Measurements from ENCODE around the gene ETV2. TPM values are rescaled to one million over a fixed set of nuclear protein-coding genes. Genes with fewer than 3 reads are reported as not detected.
A peak's percentile ranks its signal among the peaks of the same experiment; 100 is the strongest.
"Not testable (repeated sequence)": the region's sequence is repeated elsewhere in the genome, so short reads cannot be mapped to it uniquely, and the experiment has no call there.

ETV2 gene
- total RNA-seq, 1 donor from 2014 or later, result 1.3 TPM

DNA sequence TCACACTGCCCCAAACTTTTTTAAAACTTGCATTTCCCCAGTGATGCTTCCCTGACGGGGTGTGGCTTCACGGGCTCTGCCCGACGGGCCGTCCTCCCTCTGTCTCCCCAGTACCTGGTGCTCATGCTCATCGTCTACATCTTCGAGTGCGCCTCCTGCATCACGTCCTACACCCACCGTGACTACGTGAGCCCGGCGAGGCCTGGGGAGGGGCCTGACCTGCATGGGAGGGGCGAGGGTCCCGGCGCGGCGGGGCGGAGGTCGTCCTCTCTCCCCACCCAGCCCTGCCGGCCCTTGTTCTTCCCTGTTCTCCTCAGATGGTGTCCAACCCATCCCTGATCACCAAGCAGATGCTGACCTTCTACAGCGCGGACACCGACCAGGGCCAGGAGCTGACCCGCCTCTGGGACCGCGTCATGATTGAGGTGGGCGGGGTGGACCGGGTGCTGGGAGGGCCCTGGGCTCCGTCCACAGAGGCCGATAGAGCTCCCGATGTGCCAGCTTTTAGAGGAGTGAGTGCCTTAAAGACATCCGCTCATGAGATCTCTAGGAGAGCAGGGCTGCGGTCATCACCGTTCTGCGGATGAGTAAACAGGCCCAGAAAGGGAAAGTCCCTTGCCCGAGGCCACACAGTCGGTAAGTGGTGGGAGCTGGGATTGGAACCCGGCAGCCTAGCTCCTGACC lies 31.7 kb downstream of the ETV2 start:
- no peak for DNase-seq (ENCODE audit: extremely low spot score, unreplicated experiment)
- Mint-ChIP-seq H3K27me3 (ENCODE audit: unreplicated experiment) (peaks cover 18% of the 10 kb centered on the region), H3K36me3 (ENCODE audit: unreplicated experiment) (no peaks in the 10 kb centered on the region), H3K27ac (ENCODE audit: unreplicated experiment) (peak overlapping the region; percentile 39), H3K4me3 (ENCODE audit: unreplicated experiment) (peak overlapping the region; percentile 73), H3K9me3 (ENCODE audit: unreplicated experiment) (no peaks in the 10 kb centered on the region), H3K4me1 (ENCODE audit: unreplicated experiment) (peaks cover 8% of the 10 kb centered on the region)
- TF ChIP-seq, protein P1, sequence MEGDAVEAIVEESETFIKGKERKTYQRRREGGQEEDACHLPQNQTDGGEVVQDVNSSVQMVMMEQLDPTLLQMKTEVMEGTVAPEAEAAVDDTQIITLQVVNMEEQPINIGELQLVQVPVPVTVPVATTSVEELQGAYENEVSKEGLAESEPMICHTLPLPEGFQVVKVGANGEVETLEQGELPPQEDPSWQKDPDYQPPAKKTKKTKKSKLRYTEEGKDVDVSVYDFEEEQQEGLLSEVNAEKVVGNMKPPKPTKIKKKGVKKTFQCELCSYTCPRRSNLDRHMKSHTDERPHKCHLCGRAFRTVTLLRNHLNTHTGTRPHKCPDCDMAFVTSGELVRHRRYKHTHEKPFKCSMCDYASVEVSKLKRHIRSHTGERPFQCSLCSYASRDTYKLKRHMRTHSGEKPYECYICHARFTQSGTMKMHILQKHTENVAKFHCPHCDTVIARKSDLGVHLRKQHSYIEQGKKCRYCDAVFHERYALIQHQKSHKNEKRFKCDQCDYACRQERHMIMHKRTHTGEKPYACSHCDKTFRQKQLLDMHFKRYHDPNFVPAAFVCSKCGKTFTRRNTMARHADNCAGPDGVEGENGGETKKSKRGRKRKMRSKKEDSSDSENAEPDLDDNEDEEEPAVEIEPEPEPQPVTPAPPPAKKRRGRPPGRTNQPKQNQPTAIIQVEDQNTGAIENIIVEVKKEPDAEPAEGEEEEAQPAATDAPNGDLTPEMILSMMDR (IDR thresholded peaks at IDR 0.05), result no peak

DNA sequence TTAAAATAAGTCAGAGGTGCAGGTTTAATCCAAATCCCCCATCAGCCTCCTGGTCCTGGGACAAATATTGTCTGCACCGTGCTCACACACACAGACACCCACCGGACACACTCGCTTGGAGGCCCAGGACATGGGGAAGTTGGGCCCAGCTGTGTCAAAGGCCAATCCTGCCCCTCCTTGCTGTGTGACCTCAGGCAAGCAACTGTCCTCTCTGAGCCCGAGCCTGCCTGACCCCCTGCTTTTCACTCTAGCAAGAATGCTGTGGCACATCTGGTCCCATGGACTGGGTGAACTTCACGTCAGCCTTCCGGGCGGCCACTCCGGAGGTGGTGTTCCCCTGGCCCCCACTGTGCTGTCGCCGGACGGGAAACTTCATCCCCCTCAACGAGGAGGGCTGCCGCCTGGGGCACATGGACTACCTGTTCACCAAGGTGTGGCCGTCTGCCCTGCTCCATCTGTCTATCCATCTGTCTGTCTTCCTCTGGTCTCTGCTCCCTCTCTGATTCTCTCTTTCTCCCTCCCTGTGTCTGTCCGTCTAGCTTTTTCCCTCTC lies 34.1 kb downstream of the ETV2 start:
- H3K27me3 Mint-ChIP-seq (ENCODE audit: unreplicated experiment), result peaks cover 8% of the 10 kb centered on the region
- H3K9me3 Mint-ChIP-seq (ENCODE audit: unreplicated experiment), result no peaks in the 10 kb centered on the region
- no peak overlapping the region for H3K4me3 Mint-ChIP-seq (ENCODE audit: unreplicated experiment)
- no peak for DNase-seq (ENCODE audit: extremely low spot score, unreplicated experiment)
- no peak overlapping the region for H3K27ac Mint-ChIP-seq (ENCODE audit: unreplicated experiment)
- TF ChIP-seq, protein P1 (IDR thresholded peaks at IDR 0.05), result no peak
- no peaks in the 10 kb centered on the region for H3K36me3 Mint-ChIP-seq (ENCODE audit: unreplicated experiment)
- H3K4me1 Mint-ChIP-seq (ENCODE audit: unreplicated experiment), result peaks cover 8% of the 10 kb centered on the region

GRCh38 chr19:35689836-35690235 lies 48.3 kb downstream of the ETV2 start:
- Mint-ChIP-seq H3K4me1 (ENCODE audit: unreplicated experiment) (no peaks in the 10 kb centered on the region), H3K4me3 (ENCODE audit: unreplicated experiment) (no peak overlapping the region), H3K9me3 (ENCODE audit: unreplicated experiment) (no peaks in the 10 kb centered on the region), H3K27me3 (ENCODE audit: unreplicated experiment) (peaks cover 6% of the 10 kb centered on the region), H3K36me3 (ENCODE audit: unreplicated experiment) (no peaks in the 10 kb centered on the region), H3K27ac (ENCODE audit: unreplicated experiment) (no peak overlapping the region)
- TF ChIP-seq, protein P1 (IDR thresholded peaks at IDR 0.05), result no peak
- no peak for DNase-seq (ENCODE audit: extremely low spot score, unreplicated experiment)

GRCh38 chr19:35691106-35691505 lies 49.6 kb downstream of the ETV2 start:
- DNase-seq (ENCODE audit: extremely low spot score, unreplicated experiment); H3K27ac Mint-ChIP-seq (ENCODE audit: unreplicated experiment); H3K4me1 Mint-ChIP-seq (ENCODE audit: unreplicated experiment); H3K4me3 Mint-ChIP-seq (ENCODE audit: unreplicated experiment); H3K9me3 Mint-ChIP-seq (ENCODE audit: unreplicated experiment); H3K27me3 Mint-ChIP-seq (ENCODE audit: unreplicated experiment); H3K36me3 Mint-ChIP-seq (ENCODE audit: unreplicated experiment): not testable (repeated sequence)

GRCh38 chr19:35692010-35692409 lies 50.5 kb downstream of the ETV2 start:
- TF ChIP-seq, protein P1 (IDR thresholded peaks at IDR 0.05), result no peak
- Mint-ChIP-seq H3K36me3 (ENCODE audit: unreplicated experiment) (no peaks in the 10 kb centered on the region), H3K4me3 (ENCODE audit: unreplicated experiment) (no peak overlapping the region), H3K27me3 (ENCODE audit: unreplicated experiment) (peaks cover 4% of the 10 kb centered on the region), H3K27ac (ENCODE audit: unreplicated experiment) (no peak overlapping the region), H3K9me3 (ENCODE audit: unreplicated experiment) (no peaks in the 10 kb centered on the region), H3K4me1 (ENCODE audit: unreplicated experiment) (no peaks in the 10 kb centered on the region)
- DNase-seq (ENCODE audit: extremely low spot score, unreplicated experiment), result no peak

Measured in osteocyte (in vitro differentiated cells).